Breast epithelium (tissue), 4 donors: ENCODE results near the gene ANKS1B. TPM values are rescaled to one million over a fixed set of nuclear protein-coding genes. Genes with fewer than 3 reads are reported as not detected.

Experiments used
- DNase-seq, 2 donors: peaks; one replicate each; pipeline ENCODE4 v3.0.0-alpha.2; 2019; ENCODE audit warnings: low spot score in 2 of 2
- H3K27ac ChIP-seq, 2 donors: fragments of 200-600 bp; sonication (generic) in 1 of 2; one replicate each; pipeline ENCODE4 v1.5.1; 2016 to 2019; ENCODE audit warnings: mild to moderate bottlenecking in 1 of 2
- H3K27me3 ChIP-seq, 2 donors: fragments of 200-600 bp; sonication (generic) in 1 of 2; one replicate each; pipeline versions ENCODE4 v1.5.1 to v1.6.0; 2017 to 2019; ENCODE audit warnings: control low read depth in 1 of 2, mild to moderate bottlenecking in 1 of 2
- H3K36me3 ChIP-seq: fragments of 200-600 bp; one replicate; pipeline ENCODE4 v1.5.1; 2019
- H3K4me1 ChIP-seq, 2 donors: fragments of 200-600 bp; sonication (generic); one replicate each; pipeline ENCODE4 v1.5.1; 2016 to 2019; ENCODE audit warnings: control low read depth in 1 of 2
- H3K4me3 ChIP-seq, 3 donors: fragments of 200-600 bp; sonication (generic); 1 replicate in 2 of 3; 2 replicates in 1 of 3; pipeline ENCODE4 v1.5.1; 2016 to 2019; ENCODE audit warnings: mild to moderate bottlenecking in 3 of 3, moderate library complexity in 2 of 3
- H3K9me3 ChIP-seq, 2 donors: fragments of 200-600 bp; sonication (generic) in 1 of 2; one replicate each; pipeline ENCODE4 v1.5.1; 2016 to 2019; ENCODE audit warnings: control low read depth in 1 of 2
- CTCF ChIP-seq, 3 donors: fragments of 450-650 bp; IDR thresholded peaks; one replicate each; pipeline ENCODE4 v1.5.1; 2016 to 2017; ENCODE audit warnings: antibody characterized with exemption in 3 of 3, mild to moderate bottlenecking in 3 of 3, moderate library complexity in 3 of 3
- POLR2A ChIP-seq: fragments of 450-650 bp; IDR thresholded peaks from one replicate; pipeline ENCODE4 v1.6.1; 2016; ENCODE audit warnings: antibody characterized with exemption, mild to moderate bottlenecking, moderate library complexity
- POLR2AphosphoS5 ChIP-seq, 3 donors: sonication (generic); formaldehyde crosslinking; IDR thresholded peaks; one replicate each; pipeline ENCODE4 v1.6.1; 2017; ENCODE audit warnings: antibody characterized with exemption in 3 of 3
- intact Hi-C: fragments of 100-400 bp; cut with DNase I; formaldehyde crosslinking; loops from one replicate; pipeline ENCODE4 v1.15.1; 2023; ENCODE audit warnings: low total_unique reads
- total RNA-seq, 3 donors: library from RNA; depleted of rRNA; stranded (reverse); fragments of >200 nt; gene quantifications; one replicate each; pipeline ENCODE4 v1.1.0, GENCODE V29; 2016

ANKS1B gene
- total RNA-seq, 3 donors from 2014 or later: 16.6 to 115 (median 32.4) TPM

DNA sequence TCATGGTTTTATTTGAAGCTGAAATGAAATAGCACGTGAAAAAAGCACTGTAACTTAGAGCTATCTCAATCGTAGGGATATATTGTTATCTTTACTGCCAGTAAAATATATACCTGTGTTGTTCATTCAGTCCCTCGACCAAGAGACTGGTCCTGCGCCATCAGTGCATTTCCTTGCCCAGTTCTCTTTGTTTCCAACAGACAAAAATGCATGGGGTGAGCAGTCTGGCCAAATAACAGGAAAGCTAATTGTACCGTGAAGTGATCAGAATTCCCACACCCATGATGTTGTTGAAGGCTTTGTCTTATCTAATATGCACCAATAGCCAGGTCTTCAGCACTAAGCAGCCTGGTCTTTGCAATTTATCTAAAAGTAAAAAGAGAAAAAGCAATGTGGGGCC lies 814.3 kb downstream of the ANKS1B start:
- H3K4me1 ChIP-seq: no peaks in the 10 kb centered on the region
- no peaks in the 10 kb centered on the region for H3K36me3 ChIP-seq
- TF ChIP-seq CTCF (IDR thresholded peaks at IDR 0.05): no peak
- TF ChIP-seq POLR2AphosphoS5 (IDR thresholded peaks at IDR 0.05): no peak
- TF ChIP-seq POLR2A: no peak
- no peak for DNase-seq
- no peak overlapping the region for H3K27ac ChIP-seq
- intact Hi-C loops: no loop called here
- H3K4me3 ChIP-seq: no peak overlapping the region
- no peaks in the 10 kb centered on the region for H3K27me3 ChIP-seq
- H3K9me3 ChIP-seq: no peaks in the 10 kb centered on the region

- Histone ChIP-seq H3K36me3 (no peaks in the 10 kb centered on the region), H3K27me3 (no peaks in the 10 kb centered on the region), H3K4me3 (no peak overlapping the region), H3K27ac (no peak overlapping the region), H3K9me3 (no peaks in the 10 kb centered on the region), H3K4me1 (no peaks in the 10 kb centered on the region)
- intact Hi-C loops: no loop called here
- DNase-seq: no peak
- TF ChIP-seq POLR2AphosphoS5 (IDR thresholded peaks at IDR 0.05): no peak
- no peak for TF ChIP-seq CTCF (IDR thresholded peaks at IDR 0.05)
- TF ChIP-seq POLR2A: no peak
Measured at GRCh38 chr12:99170037-99170436, 814.7 kb downstream of the ANKS1B start.

- TF ChIP-seq POLR2AphosphoS5 (IDR thresholded peaks at IDR 0.05): no peak
- TF ChIP-seq CTCF (IDR thresholded peaks at IDR 0.05): no peak
- no peak for TF ChIP-seq POLR2A
- no peak for DNase-seq
- Histone ChIP-seq H3K27me3 (no peaks in the 10 kb centered on the region), H3K36me3 (no peaks in the 10 kb centered on the region), H3K4me3 (no peak overlapping the region), H3K9me3 (peaks cover 0 to 14% of the 10 kb centered on the region in 2 donors), H3K27ac (no peak overlapping the region), H3K4me1 (no peaks in the 10 kb centered on the region)
- intact Hi-C loops: no loop called here
Measured at GRCh38 chr12:99157946-99158345, 826.8 kb downstream of the ANKS1B start.

DNA sequence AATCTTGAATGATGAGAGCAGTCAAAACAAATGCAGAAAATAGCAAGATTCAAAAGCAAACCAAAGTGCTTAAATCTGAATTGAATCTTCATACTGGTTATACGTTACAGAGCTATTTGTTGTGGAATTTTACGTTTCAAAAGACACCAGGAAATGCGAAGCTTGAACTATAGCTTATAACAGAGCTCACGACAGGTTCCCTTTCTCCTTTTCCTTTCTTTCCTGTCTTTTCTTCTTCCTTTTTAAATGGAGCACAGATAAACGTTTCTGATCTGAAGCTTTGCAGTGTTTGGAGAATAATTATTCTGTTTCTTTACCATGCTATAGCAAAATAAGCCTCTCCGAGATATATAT lies 829.8 kb downstream of the ANKS1B start:
- DNase-seq: no peak
- peaks cover 0 to 5% of the 10 kb centered on the region in 2 donors for H3K9me3 ChIP-seq
- H3K4me3 ChIP-seq: no peak overlapping the region
- no peaks in the 10 kb centered on the region for H3K27me3 ChIP-seq
- no peak for TF ChIP-seq CTCF (IDR thresholded peaks at IDR 0.05)
- TF ChIP-seq POLR2AphosphoS5 (IDR thresholded peaks at IDR 0.05): no peak
- no peak for TF ChIP-seq POLR2A
- no peaks in the 10 kb centered on the region for H3K36me3 ChIP-seq
- intact Hi-C loops: no loop called here
- no peaks in the 10 kb centered on the region for H3K4me1 ChIP-seq
- no peak overlapping the region for H3K27ac ChIP-seq

GRCh38 chr12:99154216-99154982 lies 830.3 kb downstream of the ANKS1B start:
- no peak for DNase-seq

More at GRCh38 chr12:99154216-99154982, 830.3 kb downstream of the ANKS1B start:
- Histone ChIP-seq H3K27ac (no peak overlapping the region), H3K9me3 (peaks cover 0 to 2% of the 10 kb centered on the region in 2 donors), H3K27me3 (no peaks in the 10 kb centered on the region), H3K36me3 (no peaks in the 10 kb centered on the region), H3K4me3 (no peak overlapping the region), H3K4me1 (no peaks in the 10 kb centered on the region)
- intact Hi-C loops: no loop called here
- TF ChIP-seq POLR2A (no peak), POLR2AphosphoS5 (IDR thresholded peaks at IDR 0.05) (no peak), CTCF (IDR thresholded peaks at IDR 0.05) (no peak)
